PC-3 (cell line): Measurements from ENCODE around the gene ERBB4. TPM values are rescaled to one million over a fixed set of nuclear protein-coding genes. Genes with fewer than 3 reads are reported as not detected.

Source experiments
- ATAC-seq: fragments of 200-7000 bp; cut with Tn5 transposase; 2 replicates; pipeline ENCODE4 v1.9.1; 2020; ENCODE audit warnings: mild to moderate bottlenecking, moderate library complexity
- BruUV-seq: library from RNA; stranded (reverse); fragments of 400-500 nt; replicated peaks from 2 replicates; lab custom pipeline; 2021; lab: Mats Ljungman, UMichigan
- CTCF ChIA-PET: fragments of 300-600 bp; sonication (Branson Sonifier 250); formaldehyde crosslinking; loops from one replicate; lab custom pipeline; 2022; ENCODE audit warnings: antibody characterized with exemption; lab: Charles Lee
- POLR2A ChIA-PET: fragments of 300-600 bp; sonication (Branson Sonifier 250); formaldehyde crosslinking; loops from one replicate; lab custom pipeline; 2022; ENCODE audit warnings: antibody characterized with exemption; ENCODE audit not compliant: unreplicated experiment; lab: Charles Lee
- DNase-seq: peaks from one replicate; pipeline ENCODE4 v3.0.0-alpha.2; 2015
- H2AFZ ChIP-seq: fragments of 300-600 bp; sonication (generic); 2 replicates; pipeline ENCODE4 v1.6.0; 2016; ENCODE audit warnings: antibody characterized with exemption, low read length
- H3F3A ChIP-seq: fragments of 300-600 bp; sonication (generic); one replicate; pipeline ENCODE4 v1.6.0; 2017; ENCODE audit warnings: antibody characterized with exemption, low read length, control low read depth, mild to moderate bottlenecking; ENCODE audit not compliant: unreplicated experiment
- H3K27ac ChIP-seq: fragments of 300-600 bp; sonication (generic); 2 replicates; pipeline ENCODE4 v1.5.1; 2016; ENCODE audit warnings: mild to moderate bottlenecking, low read length
- H3K27me3 ChIP-seq: fragments of 300-600 bp; sonication (generic); 2 replicates; pipeline ENCODE4 v1.6.1; 2016; ENCODE audit warnings: low read length, mixed read lengths
- H3K36me3 ChIP-seq: fragments of 300-600 bp; sonication (generic); 2 replicates; pipeline ENCODE4 v1.6.1; 2016; ENCODE audit warnings: low read depth, mixed run types, low read length, mixed read lengths
- H3K4me1 ChIP-seq: fragments of 300-600 bp; sonication (generic); 2 replicates; pipeline ENCODE4 v1.5.1; 2016; ENCODE audit warnings: low read length; ENCODE audit not compliant: insufficient read depth
- H3K4me2 ChIP-seq: fragments of 300-600 bp; sonication (generic); 2 replicates; pipeline ENCODE4 v1.6.0; 2016; ENCODE audit warnings: low read length
- H3K4me3 ChIP-seq: fragments of 300-600 bp; sonication (generic); 2 replicates; pipeline ENCODE4 v1.5.1; 2016; ENCODE audit warnings: mild to moderate bottlenecking, low read length, mixed read lengths
- H3K79me2 ChIP-seq: fragments of 300-600 bp; sonication (generic); 2 replicates; pipeline ENCODE4 v1.6.1; 2017; ENCODE audit warnings: low read length, mixed read lengths
- H3K9ac ChIP-seq: fragments of 300-600 bp; sonication (generic); 2 replicates; pipeline ENCODE4 v1.6.0; 2016; ENCODE audit warnings: mild to moderate bottlenecking, low read length
- H3K9me2 ChIP-seq: fragments of 300-600 bp; sonication (generic); replicated peaks from 2 replicates; pipeline ENCODE4 v1.6.1; 2016; ENCODE audit warnings: mixed run types, low read length, mixed read lengths
- H3K9me3 ChIP-seq: fragments of 300-600 bp; sonication (generic); 2 replicates; pipeline ENCODE4 v1.6.1; 2016; ENCODE audit warnings: low read length, mixed read lengths
- H4K20me1 ChIP-seq: fragments of 300-600 bp; sonication (generic); 2 replicates; pipeline ENCODE4 v1.6.1; 2016; ENCODE audit warnings: low read length, mixed read lengths
- CTCF ChIP-seq: fragments of 300-600 bp; sonication (generic); conservative IDR thresholded peaks from 2 replicates; pipeline ENCODE4 v1.5.1; 2017; ENCODE audit warnings: antibody characterized with exemption, low read depth, mild to moderate bottlenecking, low read length
- EZH2 ChIP-seq: fragments of 300-600 bp; sonication (generic); IDR thresholded peaks from one replicate; pipeline ENCODE4 v1.6.1; 2017; ENCODE audit warnings: antibody characterized with exemption, mild to moderate bottlenecking, low read length; ENCODE audit not compliant: unreplicated experiment
- EZH2phosphoT487 ChIP-seq: fragments of 300-600 bp; sonication (generic); IDR thresholded peaks from 2 replicates; pipeline ENCODE4 v1.6.1; 2018; ENCODE audit warnings: mild to moderate bottlenecking, antibody characterized with exemption, low read length, borderline replicate concordance
- intact Hi-C: fragments of 100-400 bp; cut with micrococcal nuclease; formaldehyde crosslinking; loops from 2 replicates; pipeline ENCODE4 v1.9.0; 2023
- total RNA-seq: library from RNA; depleted of rRNA; stranded (reverse); fragments of >200 nt; gene quantifications from 2 replicates; pipeline ENCODE4 v1.2.3, GENCODE V29; 2014

The ERBB4 gene
- total RNA-seq, 1 experiment from 2014 or later, result under 0.01 TPM

GRCh38 chr2:212392043-212392442 lies 146.6 kb downstream of the ERBB4 start:
- DNase-seq, result peak; percentile 39
- intact Hi-C loops, result no loop called here
- ATAC-seq, result peak; percentile 29
- no peaks in the 10 kb centered on the region for H3F3A ChIP-seq
- H3K4me1 ChIP-seq, result no peaks in the 10 kb centered on the region
- CTCF ChIA-PET, result no interaction called here
- no peaks in the 10 kb centered on the region for H3K79me2 ChIP-seq
- no peaks in the 10 kb centered on the region for H3K36me3 ChIP-seq
- H3K4me3 ChIP-seq, result no peak overlapping the region
- H4K20me1 ChIP-seq, result no peaks in the 10 kb centered on the region
- no peak overlapping the region for H3K9ac ChIP-seq
- no peak overlapping the region for H3K27ac ChIP-seq
- no peak for TF ChIP-seq EZH2
- no peak for TF ChIP-seq EZH2phosphoT487
- no peak for TF ChIP-seq CTCF
- no peaks in the 10 kb centered on the region for H3K27me3 ChIP-seq
- no peaks in the 10 kb centered on the region for H3K9me2 ChIP-seq
- H2AFZ ChIP-seq, result no peak overlapping the region
- H3K9me3 ChIP-seq, result no peaks in the 10 kb centered on the region
- POLR2A ChIA-PET, result no interaction called here
- H3K4me2 ChIP-seq, result no peak overlapping the region
- BruUV-seq, result no TSS peak

- BruUV-seq, result no TSS peak
- H3K27me3 ChIP-seq, result no peaks in the 10 kb centered on the region
- H3K9me2 ChIP-seq, result no peaks in the 10 kb centered on the region
- no peaks in the 10 kb centered on the region for H3K79me2 ChIP-seq
- intact Hi-C loops, result no loop called here
- no peaks in the 10 kb centered on the region for H3K36me3 ChIP-seq
- H3F3A ChIP-seq, result no peaks in the 10 kb centered on the region
- H3K4me2 ChIP-seq, result no peak overlapping the region
- no peak overlapping the region for H3K4me3 ChIP-seq
- H3K27ac ChIP-seq, result no peak overlapping the region
- no peaks in the 10 kb centered on the region for H3K4me1 ChIP-seq
- no peak overlapping the region for H2AFZ ChIP-seq
- no peaks in the 10 kb centered on the region for H4K20me1 ChIP-seq
- no peaks in the 10 kb centered on the region for H3K9me3 ChIP-seq
- H3K9ac ChIP-seq, result no peak overlapping the region
- no peak for DNase-seq
- ATAC-seq, result no peak
- TF ChIP-seq EZH2 (no peak), EZH2phosphoT487 (no peak), CTCF (no peak)
- ChIA-PET POLR2A (no interaction called here), CTCF (no interaction called here)
These were observed 151.5 kb downstream of the ERBB4 start for GRCh38 chr2:212387146-212387545.

GRCh38 chr2:212385241-212385640 lies 153.4 kb downstream of the ERBB4 start:
- DNase-seq (no peak), ATAC-seq (no peak)
- ChIA-PET POLR2A (no interaction called here), CTCF (no interaction called here)
- no peaks in the 10 kb centered on the region for H3F3A ChIP-seq
- H3K9ac ChIP-seq, result no peak overlapping the region
- no peaks in the 10 kb centered on the region for H3K9me2 ChIP-seq
- no peaks in the 10 kb centered on the region for H3K79me2 ChIP-seq
- no peak overlapping the region for H3K4me2 ChIP-seq
- BruUV-seq, result no TSS peak
- no peak overlapping the region for H2AFZ ChIP-seq
- no peaks in the 10 kb centered on the region for H3K9me3 ChIP-seq
- H4K20me1 ChIP-seq, result no peaks in the 10 kb centered on the region
- H3K27ac ChIP-seq, result no peak overlapping the region
- H3K36me3 ChIP-seq, result no peaks in the 10 kb centered on the region
- intact Hi-C loops, result no loop called here
- H3K27me3 ChIP-seq, result no peaks in the 10 kb centered on the region
- H3K4me3 ChIP-seq, result no peak overlapping the region
- no peaks in the 10 kb centered on the region for H3K4me1 ChIP-seq
- no peak for TF ChIP-seq CTCF
- TF ChIP-seq EZH2phosphoT487, result no peak
- TF ChIP-seq EZH2, result no peak
